HepG2 (cell line): ENCODE data around the gene ADCY9. TPM values are rescaled to one million over a fixed set of nuclear protein-coding genes. Genes with fewer than 3 reads are reported as not detected.

Source experiments
- HHEX ChIP-seq: IDR thresholded peaks from 2 replicates; pipeline ENCODE4 v1.6.1; 2016; ENCODE audit warnings: control low read depth
- MYNN ChIP-seq: sonication (generic); formaldehyde crosslinking; IDR thresholded peaks from 2 replicates; pipeline ENCODE4 v1.4.0; 2020; ENCODE audit warnings: mild to moderate bottlenecking, low read depth, missing genetic modification reagents
- NFAT5 ChIP-seq: sonication (generic); formaldehyde crosslinking; IDR thresholded peaks from 2 replicates; pipeline ENCODE4 v1.4.0; 2020; ENCODE audit warnings: missing genetic modification reagents
- PAXIP1 ChIP-seq: sonication (generic); formaldehyde crosslinking; conservative IDR thresholded peaks from 2 replicates; pipeline ENCODE4 v1.4.0; 2020; ENCODE audit warnings: mild to moderate bottlenecking, missing genetic modification reagents, moderate library complexity
- POLR2AphosphoS5 ChIP-seq: IDR thresholded peaks from 2 replicates; pipeline ENCODE4 v1.6.1; 2012; ENCODE audit warnings: low read depth, low read length
- PRMT3 ChIP-seq: sonication (generic); formaldehyde crosslinking; IDR thresholded peaks from 2 replicates; pipeline ENCODE4 v1.8.1; 2022; ENCODE audit warnings: low read depth, mild to moderate bottlenecking, moderate library complexity, missing genetic modification reagents, borderline replicate concordance
- RXRA ChIP-seq: sonication (generic); formaldehyde crosslinking; IDR thresholded peaks from 2 replicates; pipeline ENCODE4 v1.5.1; 2020; ENCODE audit warnings: missing genetic modification reagents
- SMC3 ChIP-seq: IDR thresholded peaks from 2 replicates; pipeline ENCODE4 v1.6.1; 2011; ENCODE audit warnings: low read length, improper control_type of control experiment
- SOX5 ChIP-seq: IDR thresholded peaks from 2 replicates; pipeline ENCODE4 v1.6.1; 2016; ENCODE audit warnings: borderline replicate concordance
- THAP7 ChIP-seq: sonication (generic); formaldehyde crosslinking; IDR thresholded peaks from 2 replicates; pipeline ENCODE4 v1.8.1; 2023; ENCODE audit warnings: mild to moderate bottlenecking, missing genetic modification reagents
- ZNF142 ChIP-seq: sonication (generic); formaldehyde crosslinking; IDR thresholded peaks from 2 replicates; pipeline ENCODE4 v1.4.0; 2020; ENCODE audit warnings: missing genetic modification reagents
- polyA plus RNA-seq, 8 experiments: library from polyadenylated mRNA; depleted of rRNA in 3 of 8; stranded (reverse) in 7 of 8; unstranded in 1 of 8; fragments of >200 nt; fragmentation: Illumina TruSeq in 4 of 8; extraction: Trizol in 4 of 8; gene quantifications; 2 replicates each; pipeline versions ENCODE4 v1.2.1 to v1.2.3, GENCODE V29; 2011 to 2016; ENCODE audit warnings: low read depth in 4 of 8, missing spikeins in 1 of 8, mixed read lengths in 1 of 8; ENCODE audit not compliant: insufficient read depth in 1 of 8
- total RNA-seq, 5 experiments: library from RNA; depleted of rRNA; stranded (reverse); fragments of >200 nt; fragmentation: Illumina TruSeq; extraction: Trizol; gene quantifications; 2 replicates each; pipeline ENCODE4 v1.2.3, GENCODE V29; 2016; ENCODE audit warnings: low read depth in 1 of 5

The ADCY9 gene
- total and polyA plus RNA-seq, 2 of the 13 experiments (the other 11 are each of a cell fraction or from before 2014, with no cell fraction given), result 11.2 to 13.9 TPM

GRCh38 chr16:4157376-4157825 is 41.2 kb upstream of the ADCY9 start (continued):
- TF ChIP-seq RXRA (CRISPR knock-in tag) (0 out of 2 replicates have a peak, but pooled peaks have one; percentile 11), MYNN (no peak), ZNF142 (CRISPR knock-in tag) (no peak), PRMT3 (CRISPR knock-in tag) (no peak), SOX5 (peak; percentile 57; the same call in 1 of the 2 replicates), THAP7 (CRISPR knock-in tag) (peak; percentile 52; the same call in 1 of the 2 replicates), SMC3 (no peak), NFAT5 (CRISPR knock-in tag) (no peak), POLR2AphosphoS5 (no peak), PAXIP1 (CRISPR knock-in tag) (peak; percentile 89), HHEX (CRISPR knock-in tag) (no peak; the same call in 1 of the 2 replicates)
